ENCODE data around the gene ADAM8.
"Not testable (repeated sequence)": the region's sequence is repeated elsewhere in the genome, so short reads cannot be mapped to it uniquely, and the experiment has no call there.

Gene ADAM8

GRCh38 chr10:133249975-133250754 is 26.5 kb downstream of the ADAM8 start:
- DNase-seq (ENCODE audit: low spot score), result no peak

DNA sequence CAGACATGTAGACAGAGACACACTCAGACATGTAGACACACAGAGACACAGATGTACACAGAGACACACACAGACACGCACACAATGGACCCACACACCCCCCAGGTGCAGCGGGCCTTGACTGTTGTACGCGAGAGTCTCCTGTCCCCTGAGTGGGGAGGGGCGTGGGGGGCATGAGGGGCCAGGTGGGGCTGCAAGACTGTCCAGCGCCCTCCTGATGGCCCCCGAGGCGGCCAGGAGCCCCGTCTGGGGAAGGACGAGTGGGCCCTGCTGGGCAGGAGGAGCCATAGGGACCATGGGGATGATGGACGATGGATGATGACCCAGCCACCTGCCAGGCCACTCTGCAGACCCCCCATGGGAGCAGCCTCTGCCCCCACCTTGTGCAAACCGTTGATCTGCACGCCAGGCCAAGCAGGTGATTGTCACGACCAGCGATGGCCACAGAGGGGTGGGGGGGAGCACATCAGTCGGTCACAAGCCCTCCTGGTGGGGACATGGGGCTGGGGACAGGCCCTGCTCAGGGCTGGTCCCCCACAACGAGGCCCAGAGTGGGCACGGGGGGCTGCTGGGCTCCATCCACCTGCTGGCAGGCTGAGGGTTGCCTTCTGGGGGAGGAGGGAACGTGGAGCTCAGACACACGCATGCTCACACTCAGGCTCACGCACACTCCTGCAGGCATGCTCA is 27.4 kb downstream of the ADAM8 start:
- DNase-seq (ENCODE audit: low spot score), result no peak

GRCh38 chr10:133248334-133248715 is 28.3 kb downstream of the ADAM8 start:
- no peak for DNase-seq (ENCODE audit: low spot score)

GRCh38 chr10:133247681-133248333 is 28.9 kb downstream of the ADAM8 start:
- no peak for DNase-seq (ENCODE audit: low spot score)

DNA sequence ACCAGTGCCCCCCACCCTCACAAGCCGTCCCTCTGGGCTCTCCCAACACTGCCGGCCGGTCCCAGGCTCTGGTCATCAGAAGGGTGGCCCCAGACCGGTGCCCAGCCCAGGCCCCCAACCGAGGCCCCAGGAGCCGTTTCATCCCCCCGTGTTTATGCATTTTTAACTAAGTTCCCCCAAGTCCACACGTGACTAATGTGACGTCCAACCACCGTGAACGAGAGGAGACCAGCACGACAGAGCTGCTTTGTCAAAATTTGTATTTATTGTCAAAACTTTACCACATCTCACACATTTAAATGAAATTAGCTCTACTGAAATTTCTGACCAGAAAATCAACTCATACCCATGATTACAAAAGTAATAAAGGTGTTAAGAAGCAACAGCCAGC is 30.4 kb downstream of the ADAM8 start:
- DNase-seq (ENCODE audit: low spot score), result no peak

GRCh38 chr10:133245439-133246235 is 31.0 kb downstream of the ADAM8 start:
- no peak for DNase-seq (ENCODE audit: low spot score)

- DNase-seq (ENCODE audit: low spot score), result no peak
Observed at GRCh38 chr10:133243593-133243992, 33.1 kb downstream of the ADAM8 start.

GRCh38 chr10:133242611-133243356 is 33.9 kb downstream of the ADAM8 start:
- no peak for DNase-seq (ENCODE audit: low spot score)

- peak; percentile 13 for DNase-seq (ENCODE audit: low spot score)
Observed at GRCh38 chr10:133241501-133242205, 35.0 kb downstream of the ADAM8 start.

DNA sequence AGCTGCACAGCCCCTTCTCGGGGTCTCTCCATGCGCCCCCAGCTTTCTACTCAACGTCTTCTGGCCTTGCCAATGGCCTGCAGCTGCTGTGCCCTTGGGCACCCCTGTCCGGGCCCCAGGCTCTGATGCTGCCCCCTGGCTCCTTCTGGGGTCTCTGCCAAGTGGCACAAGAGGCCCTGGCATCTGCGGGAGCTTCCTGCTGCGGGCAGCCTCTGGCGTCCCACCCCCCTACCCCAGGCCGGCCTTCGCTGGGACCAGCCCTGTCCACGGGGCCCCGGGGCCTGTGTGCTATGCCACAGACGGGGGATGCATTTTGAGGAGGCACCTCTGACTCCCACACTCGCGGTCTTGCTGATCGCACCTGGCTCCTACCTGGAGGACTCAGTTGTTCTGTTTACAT is 36.7 kb downstream of the ADAM8 start:
- no peak for DNase-seq (ENCODE audit: low spot score)

- DNase-seq (ENCODE audit: low spot score), result no peak
Observed at GRCh38 chr10:133238466-133238804, 38.2 kb downstream of the ADAM8 start.

DNA sequence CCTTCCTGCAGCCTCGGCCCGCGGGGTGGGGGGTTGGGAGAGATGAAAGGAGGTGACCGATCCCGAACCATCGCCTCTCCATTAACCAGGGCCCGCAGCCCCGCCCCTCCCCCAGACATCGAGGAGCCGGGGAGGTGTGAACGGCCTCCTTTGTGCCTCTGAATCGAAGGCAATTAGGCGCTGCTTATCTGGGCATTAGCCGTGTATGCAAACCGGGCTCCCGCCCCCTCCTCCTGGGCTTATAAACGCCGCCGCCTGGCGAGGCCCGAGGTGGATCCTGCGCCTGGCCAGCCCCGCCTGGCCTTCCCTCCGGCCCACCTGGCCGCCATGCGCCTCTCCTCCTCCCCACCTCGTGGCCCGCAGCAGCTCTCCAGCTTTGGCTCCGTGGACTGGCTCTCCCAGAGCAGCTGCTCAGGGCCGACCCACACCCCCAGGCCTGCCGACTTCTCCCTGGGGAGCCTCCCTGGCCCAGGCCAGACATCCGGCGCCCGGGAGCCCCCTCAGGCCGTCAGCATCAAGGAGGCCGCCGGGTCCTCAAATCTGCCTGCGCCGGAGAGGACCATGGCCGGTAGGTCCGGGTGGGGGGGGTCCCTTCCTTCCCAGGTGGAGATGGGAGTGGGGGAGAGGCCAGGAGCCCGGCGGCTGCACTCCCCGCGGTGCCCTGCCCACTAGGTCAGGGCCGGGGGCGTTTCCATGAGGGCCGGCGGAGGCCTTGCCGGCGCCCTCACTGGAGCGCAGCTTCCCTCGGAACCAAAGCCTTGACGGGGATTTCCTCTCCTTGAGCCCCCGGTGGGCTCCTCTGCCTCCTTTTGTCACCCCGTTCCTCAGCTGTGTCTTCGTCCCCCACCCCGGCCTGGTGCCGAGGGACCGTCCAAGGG is 38.8 kb downstream of the ADAM8 start, which contains the start of gene VENTX:
Gene VENTX, plus strand, starts transcription at position 268 of the 878 bp plus-strand sequence. Its CDS starts 60 bp downstream, at position 328.
- DNase-seq (ENCODE audit: low spot score), result no peak

- no peak for DNase-seq (ENCODE audit: low spot score)
Observed at GRCh38 chr10:133237241-133237587, 39.5 kb downstream of the ADAM8 start.

DNA sequence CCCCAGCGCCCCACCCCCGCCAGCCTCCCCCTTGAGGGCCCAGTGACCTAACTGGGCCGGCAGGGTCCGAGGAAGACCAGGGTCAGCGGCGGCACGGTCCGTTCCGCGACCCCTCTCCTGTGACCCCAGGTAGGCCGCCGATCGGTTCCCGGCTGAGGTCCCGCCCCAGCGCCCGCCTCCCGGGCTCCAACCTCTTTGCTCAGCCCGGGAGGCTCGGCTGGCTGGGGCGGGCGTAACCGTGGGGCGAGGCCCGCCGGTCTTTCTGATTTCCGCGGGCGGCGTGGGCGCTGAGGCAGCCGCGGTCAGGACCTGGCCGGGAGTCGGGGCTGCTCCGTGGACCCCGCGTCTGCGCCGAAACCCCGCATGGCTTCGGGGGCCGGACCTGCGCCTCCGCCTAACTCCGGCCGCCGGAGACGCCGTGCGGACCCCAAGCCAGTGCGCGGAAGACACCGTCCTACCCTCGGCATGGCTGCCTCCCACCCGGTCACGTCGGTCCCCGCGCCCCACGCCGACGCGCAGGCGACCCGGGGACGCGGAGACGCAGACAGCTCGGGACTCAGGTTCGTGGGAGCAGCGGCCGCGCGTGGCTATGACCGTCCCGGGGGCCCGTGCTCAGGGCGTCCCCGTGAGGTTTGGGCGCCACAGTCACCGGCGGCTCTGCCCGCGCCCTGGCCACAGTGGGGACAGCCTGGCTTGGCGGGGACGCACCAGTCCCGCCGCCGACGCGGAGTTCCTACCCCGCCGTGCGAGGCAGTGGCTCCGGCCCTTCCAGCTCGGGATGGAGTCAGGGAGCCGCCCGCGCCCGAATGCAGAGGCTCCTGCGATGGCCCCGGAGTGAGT is 40.0 kb downstream of the ADAM8 start:
- no peak for DNase-seq (ENCODE audit: low spot score)

DNA sequence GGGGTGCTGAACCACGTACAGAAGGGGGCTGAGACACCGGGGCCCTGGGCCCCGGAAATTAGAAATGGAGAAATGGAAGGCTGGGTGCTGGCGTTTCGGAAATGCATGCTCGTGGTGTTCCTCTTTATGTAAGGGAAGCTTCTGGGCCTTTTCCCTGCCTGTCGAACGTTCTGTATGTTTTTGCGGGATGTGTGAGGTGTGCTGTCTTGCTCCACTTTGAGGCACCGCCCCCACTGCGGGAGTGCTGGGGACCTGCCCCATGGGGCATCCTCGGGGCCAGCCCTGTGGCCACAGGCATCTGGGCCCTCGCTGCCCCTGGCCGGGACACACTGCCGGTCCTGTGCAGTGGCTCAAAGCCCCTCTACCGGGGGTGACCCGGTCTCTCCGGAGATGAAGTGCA is 40.7 kb downstream of the ADAM8 start:
- DNase-seq (ENCODE audit: low spot score), result no peak

DNA sequence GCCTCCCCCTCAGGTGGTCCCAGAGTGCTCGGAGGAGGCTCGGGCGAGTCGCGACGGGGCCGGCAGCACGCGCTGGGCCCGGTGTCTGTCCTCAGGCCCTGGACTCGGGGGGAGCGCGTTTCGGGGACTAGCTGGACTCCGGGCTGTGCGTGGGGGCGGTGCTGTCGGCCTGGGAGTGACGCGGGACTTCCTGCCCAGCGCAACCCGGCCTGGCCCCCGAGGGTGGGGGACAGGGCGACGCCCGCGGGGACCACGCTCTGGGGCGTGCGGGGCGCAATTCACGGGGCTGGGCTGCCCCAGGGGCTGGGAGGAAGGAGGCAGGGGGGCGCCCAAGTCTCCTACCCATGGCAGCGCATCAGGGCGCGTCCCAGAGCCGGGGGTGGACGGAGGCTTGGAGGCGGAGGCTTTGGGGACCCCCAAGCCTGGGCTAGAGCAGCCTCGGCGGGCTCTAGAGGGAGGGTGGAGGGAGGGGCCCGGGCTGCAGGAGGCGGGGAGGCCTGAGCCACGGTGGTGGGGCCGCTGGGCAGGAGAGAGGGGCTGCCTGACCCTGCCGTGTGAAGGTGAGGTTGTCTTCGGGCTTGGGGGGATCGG is 41.3 kb downstream of the ADAM8 start:
- no peak for DNase-seq (ENCODE audit: low spot score)

- DNase-seq (ENCODE audit: low spot score), result not testable (repeated sequence)
Observed at GRCh38 chr10:133234796-133235195, 41.9 kb downstream of the ADAM8 start.

- no peak for DNase-seq (ENCODE audit: low spot score)
Observed at GRCh38 chr10:133231946-133232574, 44.6 kb downstream of the ADAM8 start.
